Endodermal cell (in vitro differentiated cells): ENCODE data around the gene USP31. TPM values are rescaled to one million over a fixed set of nuclear protein-coding genes. Genes with fewer than 3 reads are reported as not detected.

Source experiments
- DNase-seq: peaks from one replicate; pipeline ENCODE4 v3.0.0-alpha.2; 2017
- H3K27ac ChIP-seq: 2 replicates; pipeline ENCODE4 v1.5.1; 2013; ENCODE audit warnings: mild to moderate bottlenecking, low read depth, low read length, moderate library complexity
- H3K27me3 ChIP-seq: 2 replicates; pipeline ENCODE4 v1.6.1; 2013; ENCODE audit warnings: mild to moderate bottlenecking, low read length, moderate library complexity; ENCODE audit not compliant: insufficient read depth, control insufficient read depth, poor library complexity, severe bottlenecking
- H3K36me3 ChIP-seq: 2 replicates; pipeline ENCODE4 v1.7.0; 2013; ENCODE audit warnings: mild to moderate bottlenecking, low read length, moderate library complexity; ENCODE audit not compliant: control insufficient read depth, insufficient read depth
- H3K4me1 ChIP-seq: one replicate; pipeline ENCODE4 v1.7.0; 2013; ENCODE audit warnings: low read length; ENCODE audit not compliant: control insufficient read depth, insufficient read depth
- H3K4me3 ChIP-seq: 2 replicates; pipeline ENCODE4 v1.5.1; 2013; ENCODE audit warnings: mild to moderate bottlenecking, low read length, moderate library complexity
- H3K9ac ChIP-seq: 2 replicates; pipeline ENCODE4 v1.6.1; 2013; ENCODE audit warnings: mild to moderate bottlenecking, low read length, moderate library complexity; ENCODE audit not compliant: poor library complexity, severe bottlenecking; ENCODE audit errors: extremely low read depth
- H3K9me3 ChIP-seq: 2 replicates; pipeline ENCODE4 v1.6.1; 2013; ENCODE audit warnings: mild to moderate bottlenecking, low read length, moderate library complexity; ENCODE audit not compliant: control insufficient read depth
- H3K27ac Mint-ChIP-seq: 2 replicates; pipeline ENCODE4 v1.8.0; 2020; ENCODE audit warnings: mixed read lengths
- H3K27me3 Mint-ChIP-seq: 2 replicates; pipeline ENCODE4 v1.8.0; 2021; ENCODE audit warnings: mild to moderate bottlenecking, mixed read lengths; ENCODE audit not compliant: insufficient read depth
- H3K36me3 Mint-ChIP-seq: 2 replicates; pipeline ENCODE4 v1.8.0; 2020; ENCODE audit warnings: low read depth, mixed read lengths
- H3K4me1 Mint-ChIP-seq: 2 replicates; pipeline ENCODE4 v1.8.0; 2020; ENCODE audit warnings: mixed read lengths
- H3K4me3 Mint-ChIP-seq: 2 replicates; pipeline ENCODE4 v1.8.0; 2020; ENCODE audit warnings: mild to moderate bottlenecking, moderate library complexity, mixed read lengths
- H3K9me3 Mint-ChIP-seq: 2 replicates; pipeline ENCODE4 v1.8.0; 2020; ENCODE audit warnings: mild to moderate bottlenecking, mixed read lengths
- CTCF ChIP-seq: fragments of 200-600 bp; sonication (generic); conservative IDR thresholded peaks from 2 replicates; pipeline ENCODE4 v1.5.0; 2021; ENCODE audit warnings: antibody characterized with exemption, mild to moderate bottlenecking
- WGBS, 2 experiments: methylation state at CpG; one replicate each; pipeline versions ENCODE4 v1.1.5 to v1.1.7; 2013; ENCODE audit warnings: missing lambda C conversion rate in 2 of 2, mixed read lengths in 1 of 2; ENCODE audit not compliant: insufficient coverage in 1 of 2, insufficient read length in 1 of 2; 5-methylcytosine and 5-hydroxymethylcytosine counted together
- total RNA-seq, 2 donors: library from RNA; stranded (reverse); fragmentation: NEBNext Ultra II Directional in 1 of 2; extraction: Animal tissue kit (Norgen Biotek cat#: 25700) in 1 of 2; gene quantifications; 2 replicates in 1 of 2; 3 replicates in 1 of 2; pipeline ENCODE4 v1.2.1, GENCODE V29; 2021

USP31 gene
- total RNA-seq, 2 donors from 2014 or later = 19.9 to 22.1 TPM

- TF ChIP-seq CTCF = no peak
- Histone ChIP-seq H3K4me1 (no peaks in the 10 kb centered on the region), H3K4me3 (no peak overlapping the region)
Observed at GRCh38 chr16:23163921-23164320, 14.7 kb upstream of the USP31 start.

GRCh38 chr16:23160574-23160973 lies 11.3 kb upstream of the USP31 start:
- WGBS, 2 experiments = 83 to 90% methylated on average over 1 to 3 of the region's 3 CpGs
- H3K27ac Mint-ChIP-seq = no peak overlapping the region

More at GRCh38 chr16:23163921-23164320, 14.7 kb upstream of the USP31 start:
- Histone ChIP-seq H3K9ac (no peak overlapping the region), H3K36me3 (no peaks in the 10 kb centered on the region), H3K9me3 (no peaks in the 10 kb centered on the region), H3K27me3 (no peaks in the 10 kb centered on the region), H3K27ac (no peak overlapping the region)
- DNase-seq = no peak
- peaks cover 16% of the 10 kb centered on the region for H3K9me3 Mint-ChIP-seq
- H3K27ac Mint-ChIP-seq = no peak overlapping the region
- no peaks in the 10 kb centered on the region for H3K4me1 Mint-ChIP-seq
- WGBS, 2 experiments = 100% methylated on average over 2 of the region's 2 CpGs; no CpG with 5 or more reads in 1 of the 2 experiments
- H3K4me3 Mint-ChIP-seq = no peak overlapping the region
- no peaks in the 10 kb centered on the region for H3K27me3 Mint-ChIP-seq
- no peaks in the 10 kb centered on the region for H3K36me3 Mint-ChIP-seq

GRCh38 chr16:23160082-23160481 lies 10.8 kb upstream of the USP31 start:
- H3K27me3 Mint-ChIP-seq = peaks cover 5% of the 10 kb centered on the region
- Histone ChIP-seq H3K36me3 (no peaks in the 10 kb centered on the region), H3K9ac (no peak overlapping the region), H3K4me3 (no peak overlapping the region), H3K27ac (no peak overlapping the region), H3K9me3 (no peaks in the 10 kb centered on the region), H3K4me1 (no peaks in the 10 kb centered on the region), H3K27me3 (no peaks in the 10 kb centered on the region)
- H3K4me1 Mint-ChIP-seq = no peaks in the 10 kb centered on the region
- no peak for TF ChIP-seq CTCF
- WGBS, 2 experiments = 86 to 87% methylated on average over 3 to 4 of the region's 4 CpGs
- no peak overlapping the region for H3K4me3 Mint-ChIP-seq
- no peak overlapping the region for H3K27ac Mint-ChIP-seq
- H3K9me3 Mint-ChIP-seq = peaks cover 17% of the 10 kb centered on the region
- DNase-seq = no peak
- no peaks in the 10 kb centered on the region for H3K36me3 Mint-ChIP-seq

More at GRCh38 chr16:23160574-23160973, 11.3 kb upstream of the USP31 start:
- H3K9me3 Mint-ChIP-seq = peaks cover 17% of the 10 kb centered on the region
- TF ChIP-seq CTCF = no peak
- H3K4me3 Mint-ChIP-seq = no peak overlapping the region
- Histone ChIP-seq H3K4me1 (no peaks in the 10 kb centered on the region), H3K9me3 (no peaks in the 10 kb centered on the region), H3K36me3 (no peaks in the 10 kb centered on the region), H3K27me3 (no peaks in the 10 kb centered on the region), H3K4me3 (no peak overlapping the region), H3K9ac (no peak overlapping the region), H3K27ac (no peak overlapping the region)
- no peaks in the 10 kb centered on the region for H3K36me3 Mint-ChIP-seq
- H3K4me1 Mint-ChIP-seq = no peaks in the 10 kb centered on the region
- no peak for DNase-seq
- peaks cover 3% of the 10 kb centered on the region for H3K27me3 Mint-ChIP-seq
